Glutamatergic neuron (in vitro differentiated cells): ENCODE results near the gene GPRC5B. TPM values are rescaled to one million over a fixed set of nuclear protein-coding genes. Genes with fewer than 3 reads are reported as not detected.
A peak's percentile ranks its signal among the peaks of the same experiment; 100 is the strongest.

Experiments used
- DNase-seq: peaks from one replicate; pipeline ENCODE4 v3.0.0; 2022
- H3K27ac Mint-ChIP-seq: one replicate; pipeline ENCODE4 v1.8.0; 2020; ENCODE audit warnings: mild to moderate bottlenecking, mixed read lengths, inconsistent platforms; ENCODE audit not compliant: unreplicated experiment
- H3K27me3 Mint-ChIP-seq: one replicate; pipeline ENCODE4 v1.8.0; 2020; ENCODE audit warnings: mild to moderate bottlenecking, moderate library complexity, mixed read lengths, inconsistent platforms; ENCODE audit not compliant: unreplicated experiment
- H3K36me3 Mint-ChIP-seq: one replicate; pipeline ENCODE4 v1.8.0; 2020; ENCODE audit warnings: mild to moderate bottlenecking, mixed read lengths, inconsistent platforms; ENCODE audit not compliant: unreplicated experiment
- H3K4me1 Mint-ChIP-seq: one replicate; pipeline ENCODE4 v1.8.0; 2020; ENCODE audit warnings: mild to moderate bottlenecking, low read depth, mixed read lengths, inconsistent platforms; ENCODE audit not compliant: unreplicated experiment
- H3K4me3 Mint-ChIP-seq: one replicate; pipeline ENCODE4 v1.8.0; 2020; ENCODE audit warnings: mild to moderate bottlenecking, mixed read lengths, inconsistent platforms; ENCODE audit not compliant: unreplicated experiment
- H3K9me3 Mint-ChIP-seq: one replicate; pipeline ENCODE4 v1.8.0; 2020; ENCODE audit warnings: mild to moderate bottlenecking, moderate library complexity, mixed read lengths, inconsistent platforms; ENCODE audit not compliant: unreplicated experiment
- total RNA-seq: library from RNA; stranded (reverse); fragmentation: NEBNext Ultra II Directional; extraction: Animal tissue kit (Norgen Biotek cat#: 25700); gene quantifications from one replicate; pipeline ENCODE4 v1.2.1, GENCODE V29; 2021; ENCODE audit not compliant: unreplicated experiment
- TF ChIP-seq, protein P1 (sequence below): fragments of 200-600 bp; sonication (generic); IDR thresholded peaks from one replicate; pipeline ENCODE4 v1.5.0; 2021; ENCODE audit not compliant: partially characterized antibody, unreplicated experiment

The GPRC5B gene
- total RNA-seq, 1 donor from 2014 or later = 8.7 TPM

DNA sequence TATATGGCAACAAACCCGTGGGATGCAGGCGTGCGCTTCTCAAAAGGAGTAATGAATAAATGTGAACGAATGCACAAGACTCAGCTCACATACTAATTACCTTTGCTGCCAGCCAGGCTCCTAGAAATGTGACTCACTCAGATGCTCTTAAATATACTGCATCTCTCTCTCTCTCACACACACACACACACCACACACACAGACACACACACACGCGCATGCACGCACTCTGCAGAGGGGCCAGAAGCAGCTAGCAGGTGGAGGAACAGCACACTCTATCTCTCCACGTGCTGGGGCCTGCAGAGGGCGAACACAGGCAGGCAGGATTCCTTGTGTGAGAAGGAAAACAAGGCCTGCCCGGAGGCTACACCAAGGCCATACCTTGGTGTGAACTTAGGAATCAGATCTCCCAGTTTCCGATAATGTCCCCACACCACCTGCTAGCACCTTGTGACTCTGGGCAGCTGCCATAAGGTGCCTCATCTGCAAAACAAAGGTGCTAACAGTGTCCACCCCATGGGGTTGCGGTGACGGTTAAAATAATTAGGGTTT is 5.3 kb downstream of the GPRC5B start:
- TF ChIP-seq, protein P1, sequence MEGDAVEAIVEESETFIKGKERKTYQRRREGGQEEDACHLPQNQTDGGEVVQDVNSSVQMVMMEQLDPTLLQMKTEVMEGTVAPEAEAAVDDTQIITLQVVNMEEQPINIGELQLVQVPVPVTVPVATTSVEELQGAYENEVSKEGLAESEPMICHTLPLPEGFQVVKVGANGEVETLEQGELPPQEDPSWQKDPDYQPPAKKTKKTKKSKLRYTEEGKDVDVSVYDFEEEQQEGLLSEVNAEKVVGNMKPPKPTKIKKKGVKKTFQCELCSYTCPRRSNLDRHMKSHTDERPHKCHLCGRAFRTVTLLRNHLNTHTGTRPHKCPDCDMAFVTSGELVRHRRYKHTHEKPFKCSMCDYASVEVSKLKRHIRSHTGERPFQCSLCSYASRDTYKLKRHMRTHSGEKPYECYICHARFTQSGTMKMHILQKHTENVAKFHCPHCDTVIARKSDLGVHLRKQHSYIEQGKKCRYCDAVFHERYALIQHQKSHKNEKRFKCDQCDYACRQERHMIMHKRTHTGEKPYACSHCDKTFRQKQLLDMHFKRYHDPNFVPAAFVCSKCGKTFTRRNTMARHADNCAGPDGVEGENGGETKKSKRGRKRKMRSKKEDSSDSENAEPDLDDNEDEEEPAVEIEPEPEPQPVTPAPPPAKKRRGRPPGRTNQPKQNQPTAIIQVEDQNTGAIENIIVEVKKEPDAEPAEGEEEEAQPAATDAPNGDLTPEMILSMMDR = no peak
- no peaks in the 10 kb centered on the region for H3K36me3 Mint-ChIP-seq
- H3K4me1 Mint-ChIP-seq = peaks cover 38% of the 10 kb centered on the region
- H3K27ac Mint-ChIP-seq = peak overlapping the region; percentile 28
- H3K27me3 Mint-ChIP-seq = peaks cover 11% of the 10 kb centered on the region
- peak; percentile 65 for DNase-seq
- H3K9me3 Mint-ChIP-seq = peaks cover 19% of the 10 kb centered on the region
- no peak overlapping the region for H3K4me3 Mint-ChIP-seq

DNA sequence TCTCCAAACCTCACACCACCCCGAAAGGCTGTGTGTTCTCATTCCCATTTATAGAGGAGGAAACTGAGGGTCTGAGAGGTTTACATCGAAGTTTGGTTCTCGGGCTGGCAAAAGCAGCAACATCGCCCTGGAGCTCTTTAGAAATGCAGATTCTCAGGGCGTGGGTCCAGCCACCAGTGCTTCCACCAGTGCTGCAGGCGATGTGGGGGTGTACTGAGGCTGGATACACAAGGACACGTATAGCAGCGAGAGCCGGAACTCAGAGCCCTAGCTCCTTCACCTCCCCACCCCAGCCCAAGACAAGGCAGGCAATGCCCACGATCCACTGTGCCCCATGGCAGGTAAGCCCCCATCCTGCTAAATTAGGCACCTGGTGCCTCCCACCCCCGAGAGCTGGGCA is 5.9 kb downstream of the GPRC5B start:
- H3K36me3 Mint-ChIP-seq = no peaks in the 10 kb centered on the region
- TF ChIP-seq, protein P1 = no peak
- peaks cover 42% of the 10 kb centered on the region for H3K4me1 Mint-ChIP-seq
- H3K4me3 Mint-ChIP-seq = no peak overlapping the region
- H3K27ac Mint-ChIP-seq = no peak overlapping the region
- H3K27me3 Mint-ChIP-seq = peaks cover 14% of the 10 kb centered on the region
- peaks cover 19% of the 10 kb centered on the region for H3K9me3 Mint-ChIP-seq
- DNase-seq = no peak

DNA sequence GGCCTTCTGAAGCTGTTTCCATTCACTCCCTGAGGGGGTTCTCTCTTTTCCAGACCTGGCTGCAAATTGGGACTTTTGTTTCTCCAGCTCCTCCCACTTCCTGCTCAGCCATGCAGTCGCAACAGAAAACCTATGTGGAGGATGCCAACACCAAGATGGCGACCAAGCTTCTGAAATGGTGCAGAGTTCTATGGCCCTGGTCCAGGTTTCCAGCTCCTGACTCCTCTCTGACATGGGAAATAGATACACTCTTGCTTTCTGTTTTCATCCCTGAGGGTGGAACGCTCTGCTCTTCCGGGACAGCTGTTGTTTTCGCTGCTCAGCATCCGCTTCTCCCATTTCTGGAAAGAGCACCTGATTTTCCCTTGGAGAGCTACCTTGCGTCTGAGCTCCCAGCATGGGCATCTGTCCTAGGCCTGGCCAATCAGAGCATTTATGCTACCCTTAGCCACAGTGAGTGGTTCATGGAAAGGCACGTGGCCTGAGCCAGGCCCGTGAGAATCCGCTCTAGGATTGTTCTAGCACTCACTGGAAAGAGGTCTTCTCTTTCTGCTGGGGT is 8.1 kb downstream of the GPRC5B start:
- peaks cover 10% of the 10 kb centered on the region for H3K27me3 Mint-ChIP-seq
- H3K36me3 Mint-ChIP-seq = peaks cover 3% of the 10 kb centered on the region
- TF ChIP-seq, protein P1 = no peak
- peak overlapping the region; percentile 5 for H3K4me3 Mint-ChIP-seq
- peaks cover 16% of the 10 kb centered on the region for H3K9me3 Mint-ChIP-seq
- DNase-seq = no peak
- peaks cover 29% of the 10 kb centered on the region for H3K4me1 Mint-ChIP-seq
- H3K27ac Mint-ChIP-seq = no peak overlapping the region

DNA sequence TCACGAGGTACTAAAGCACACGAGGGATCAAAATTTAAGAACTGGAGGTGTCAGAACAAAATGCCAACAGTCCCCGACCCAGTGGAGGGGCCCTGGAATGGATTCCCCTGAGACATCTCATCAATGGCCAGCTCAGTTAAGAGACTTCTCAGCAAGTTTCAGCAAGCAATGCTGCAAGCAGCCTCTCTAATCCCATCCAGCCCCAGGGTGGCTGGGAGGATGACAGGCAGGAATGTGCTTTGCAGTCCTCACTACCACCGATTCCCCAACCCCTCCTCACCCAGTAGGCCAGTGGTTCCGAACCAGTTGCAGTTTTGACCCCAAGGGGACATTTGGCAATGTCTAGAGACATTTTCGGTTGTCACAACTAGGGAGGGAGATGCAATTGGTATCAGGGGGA is 8.7 kb downstream of the GPRC5B start:
- Mint-ChIP-seq H3K27me3 (peaks cover 10% of the 10 kb centered on the region), H3K4me3 (no peak overlapping the region), H3K36me3 (peaks cover 6% of the 10 kb centered on the region), H3K9me3 (peaks cover 15% of the 10 kb centered on the region), H3K27ac (no peak overlapping the region), H3K4me1 (peaks cover 29% of the 10 kb centered on the region)
- TF ChIP-seq, protein P1 = no peak
- DNase-seq = no peak

DNA sequence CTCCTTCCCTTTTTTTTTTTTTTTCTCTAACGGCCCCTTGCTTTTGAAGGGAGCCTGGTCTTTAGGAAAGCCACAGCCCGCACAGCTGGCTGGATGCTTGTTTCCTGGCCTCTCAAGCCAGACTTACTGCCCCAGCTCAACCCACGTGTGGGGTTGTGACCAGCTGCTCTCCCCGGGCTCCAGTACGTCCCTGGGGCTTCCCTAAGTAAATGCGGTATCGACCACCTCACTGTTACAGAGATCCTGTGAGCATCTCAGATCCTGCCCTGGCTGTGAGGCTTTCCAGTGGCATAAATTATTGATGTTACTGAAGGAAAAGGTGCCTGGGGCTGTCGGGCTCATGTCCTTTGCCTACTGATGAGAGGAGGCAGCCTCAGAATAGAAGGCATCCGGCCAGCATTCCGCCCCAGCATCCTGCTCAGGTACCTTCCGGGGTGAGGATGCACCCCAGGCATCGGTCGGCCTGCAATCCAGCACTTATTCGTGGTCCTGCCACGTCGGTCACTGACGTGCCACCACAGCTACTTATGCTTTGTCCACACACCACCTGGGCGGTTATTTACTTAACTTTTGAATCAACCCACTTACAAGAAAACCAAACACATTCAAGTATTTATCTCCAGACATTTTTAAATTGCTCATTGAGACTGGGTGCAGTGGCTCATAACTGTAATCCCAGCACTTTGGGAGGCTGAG is 9.6 kb downstream of the GPRC5B start:
- peak overlapping the region; percentile 1 for H3K27ac Mint-ChIP-seq
- H3K27me3 Mint-ChIP-seq = peaks cover 12% of the 10 kb centered on the region
- peaks cover 16% of the 10 kb centered on the region for H3K9me3 Mint-ChIP-seq
- peak; percentile 90 for DNase-seq
- TF ChIP-seq, protein P1 = no peak
- peaks cover 6% of the 10 kb centered on the region for H3K36me3 Mint-ChIP-seq
- H3K4me3 Mint-ChIP-seq = peak overlapping the region; percentile 2
- peaks cover 32% of the 10 kb centered on the region for H3K4me1 Mint-ChIP-seq
